ENCODE measurements around the gene TTC3.

Gene TTC3

DNA sequence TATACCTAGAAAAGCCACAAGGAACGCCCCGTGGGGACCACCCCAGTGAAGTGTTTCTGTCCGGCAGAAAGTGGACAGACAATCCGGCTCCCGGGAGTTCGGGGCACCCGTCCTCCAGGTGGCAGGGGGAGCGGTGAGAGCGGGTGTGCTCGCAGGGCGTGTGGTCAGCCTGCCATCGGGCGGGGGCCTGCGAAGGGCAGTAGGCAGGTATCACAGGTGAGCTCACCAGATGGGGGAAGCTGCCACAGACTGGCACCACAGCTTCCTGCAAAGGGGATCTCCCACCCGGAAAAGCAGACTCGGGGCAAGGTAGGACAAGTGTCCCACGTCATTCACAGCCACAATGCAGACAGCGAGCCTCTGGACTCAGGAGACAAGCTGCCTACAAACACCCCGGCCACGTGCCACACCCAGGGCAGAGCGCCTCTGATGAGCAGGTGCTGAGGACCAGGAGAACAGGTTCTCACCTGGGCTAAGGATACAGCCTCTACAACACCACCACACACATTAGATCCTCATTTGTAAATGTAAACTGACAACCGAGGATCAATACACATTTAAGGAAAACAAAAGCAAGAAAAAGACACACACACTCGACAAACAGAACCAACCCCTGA, 157.7 kb downstream of the TTC3 start:
- DNase-seq = no peak

DNA sequence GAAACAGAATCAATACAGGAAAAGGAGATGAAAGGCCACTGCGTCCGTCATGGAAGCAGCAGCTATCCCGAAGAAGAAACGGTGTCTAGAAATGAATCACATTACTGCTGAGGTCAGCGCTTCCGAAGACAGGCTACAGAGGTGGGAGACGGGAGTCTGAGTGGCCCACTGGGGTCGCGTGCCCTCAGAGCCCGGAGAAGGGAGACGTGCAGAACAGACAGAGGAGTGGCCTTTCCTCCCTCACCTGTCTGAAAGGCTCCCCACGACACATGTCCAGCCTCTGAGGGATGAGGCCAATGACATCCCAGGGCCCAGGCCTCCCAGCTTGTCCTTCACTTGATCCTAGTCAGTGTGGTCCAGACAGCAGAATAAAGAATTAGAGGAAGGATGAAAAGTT, 158.2 kb downstream of the TTC3 start:
- no peak for DNase-seq

DNA sequence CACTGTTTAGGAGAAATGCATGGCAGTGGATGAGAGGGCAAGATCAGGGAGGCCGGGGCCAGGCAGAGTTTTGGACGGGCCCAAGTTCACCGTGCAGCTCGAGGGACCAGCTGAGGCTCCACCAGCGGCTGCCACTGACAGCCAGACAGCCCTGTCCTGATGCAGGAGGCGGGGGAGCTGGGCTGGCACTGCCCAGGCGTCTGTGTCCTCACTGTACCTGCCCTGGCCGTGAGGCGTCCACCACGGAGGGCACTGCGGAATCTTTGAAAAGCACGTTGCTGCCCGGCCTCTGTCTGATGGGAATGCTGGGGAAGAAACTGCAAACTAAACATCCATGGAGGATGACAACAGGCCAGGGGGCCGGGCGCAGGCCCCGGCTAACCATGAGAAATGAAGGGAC, 158.6 kb downstream of the TTC3 start:
- no peak for DNase-seq

DNA sequence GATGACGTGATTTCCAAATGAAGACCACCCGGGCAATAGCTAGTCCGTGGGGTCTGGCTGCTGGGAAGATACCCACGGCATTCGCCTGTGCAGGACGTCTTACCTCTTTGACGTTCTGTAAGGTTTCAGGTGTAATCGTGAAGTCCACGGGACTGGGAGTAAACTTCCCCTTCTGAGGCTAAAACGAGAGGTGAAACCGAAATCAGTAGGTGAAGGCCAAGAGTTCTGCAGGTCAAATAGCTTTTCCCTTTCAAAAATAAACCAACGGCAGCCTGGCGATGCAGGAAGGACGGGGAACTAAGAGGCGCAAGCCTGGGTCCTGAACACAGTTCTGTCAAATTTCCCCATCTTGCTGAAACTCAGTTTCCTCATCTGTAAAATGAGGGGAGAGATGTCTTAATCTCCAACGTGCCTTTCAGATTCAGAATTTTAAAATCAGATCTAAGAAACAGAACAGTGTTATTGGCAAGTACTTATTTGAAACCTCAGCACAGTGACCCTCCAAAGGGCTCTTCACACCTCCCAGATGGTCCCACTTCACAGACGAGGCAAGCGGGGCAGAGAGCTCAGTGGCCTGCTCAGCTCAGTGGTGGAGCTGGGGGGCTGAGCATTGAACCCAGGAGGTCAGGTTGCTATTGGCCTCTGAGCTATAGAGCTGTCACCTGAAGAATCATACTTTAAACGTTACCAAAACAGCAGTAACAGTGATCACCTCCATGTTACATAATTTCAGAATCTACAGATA, 159.4 kb downstream of the TTC3 start:
- no peak for DNase-seq

DNA sequence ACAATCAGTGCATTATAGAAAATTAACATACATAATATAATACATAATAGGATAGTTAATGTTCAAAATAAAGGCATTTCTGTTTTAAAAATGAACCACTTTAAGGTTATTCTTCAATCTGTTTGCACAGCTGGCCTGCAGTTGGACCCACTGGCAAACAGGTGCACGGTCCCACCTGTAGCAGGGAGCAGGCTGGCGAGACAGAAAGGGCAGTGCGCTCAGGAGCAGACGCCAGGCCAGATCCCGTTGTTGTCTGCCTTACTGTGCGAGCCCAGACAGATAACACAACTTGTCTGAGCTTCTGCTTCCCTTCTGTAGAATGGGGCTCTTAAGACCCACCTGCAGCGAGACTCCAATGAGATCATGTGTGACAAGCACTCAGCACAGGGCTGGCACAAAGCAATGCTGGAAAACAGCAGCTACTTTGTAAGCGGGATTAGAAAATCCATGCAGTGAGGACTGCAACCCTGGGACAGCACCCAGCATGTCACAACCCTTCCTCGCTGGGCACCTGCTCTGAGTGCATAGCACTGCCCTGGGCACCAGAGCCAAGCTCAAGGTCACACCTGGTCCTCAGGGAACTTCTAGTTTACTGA, 160.6 kb downstream of the TTC3 start:
- peak; percentile 3 for DNase-seq

DNA sequence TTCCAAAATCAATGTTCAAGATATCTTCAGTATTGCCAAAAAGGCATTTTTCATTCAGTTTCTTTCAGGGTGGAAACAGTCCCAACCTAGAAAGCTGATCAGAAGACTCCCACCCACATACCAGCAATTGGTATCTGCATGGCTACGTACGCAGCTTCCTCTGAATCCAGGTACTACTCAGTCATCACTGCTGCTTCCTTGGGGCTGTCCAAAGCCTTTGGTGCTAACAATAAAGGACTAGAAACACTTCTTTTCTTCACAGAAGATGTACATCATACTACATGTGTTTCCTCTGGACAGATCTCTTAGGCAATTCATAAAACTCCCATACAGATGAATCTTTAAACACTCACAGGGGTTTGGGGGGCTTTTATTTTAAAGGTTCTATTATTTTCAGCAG, 164.3 kb downstream of the TTC3 start:
- DNase-seq = no peak

DNA sequence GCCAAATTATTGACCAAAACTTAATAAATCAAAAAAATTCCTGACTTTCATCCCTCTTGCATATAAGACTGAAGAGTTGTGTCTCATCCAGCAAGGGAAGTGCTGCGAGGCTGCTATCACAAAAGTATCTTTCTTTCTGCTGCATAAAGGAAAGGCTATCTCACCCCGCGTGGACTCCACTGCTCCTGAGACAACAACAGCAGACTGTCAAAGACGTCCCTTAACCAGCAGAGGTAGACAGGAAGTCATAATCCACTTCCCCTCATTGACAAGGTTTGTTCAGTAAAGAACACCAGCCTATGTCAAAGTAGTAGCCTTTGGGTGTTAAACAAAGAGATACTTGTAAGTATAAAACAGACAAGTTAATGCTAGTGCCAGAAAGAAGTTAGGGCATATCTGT, 164.7 kb downstream of the TTC3 start:
- no peak for DNase-seq

DNA sequence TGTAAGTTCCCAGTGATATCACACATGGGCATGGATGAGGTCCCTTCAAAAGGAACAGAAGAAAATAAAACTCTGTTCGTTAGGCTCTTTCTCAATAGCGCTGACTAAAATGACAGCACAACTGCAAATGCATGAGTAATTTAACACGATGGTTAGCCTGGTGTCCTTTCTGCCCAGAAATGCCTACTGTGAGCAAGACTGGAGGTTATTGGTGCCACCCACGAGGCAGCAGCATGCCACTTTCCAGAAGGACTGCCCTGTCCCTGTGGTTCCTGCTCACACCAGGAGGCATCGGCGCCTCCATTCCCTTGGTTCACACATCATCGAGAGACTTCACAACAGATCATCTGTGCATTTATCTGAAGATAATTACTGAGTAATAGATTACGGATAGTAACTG, 167.9 kb downstream of the TTC3 start:
- no peak for DNase-seq

DNA sequence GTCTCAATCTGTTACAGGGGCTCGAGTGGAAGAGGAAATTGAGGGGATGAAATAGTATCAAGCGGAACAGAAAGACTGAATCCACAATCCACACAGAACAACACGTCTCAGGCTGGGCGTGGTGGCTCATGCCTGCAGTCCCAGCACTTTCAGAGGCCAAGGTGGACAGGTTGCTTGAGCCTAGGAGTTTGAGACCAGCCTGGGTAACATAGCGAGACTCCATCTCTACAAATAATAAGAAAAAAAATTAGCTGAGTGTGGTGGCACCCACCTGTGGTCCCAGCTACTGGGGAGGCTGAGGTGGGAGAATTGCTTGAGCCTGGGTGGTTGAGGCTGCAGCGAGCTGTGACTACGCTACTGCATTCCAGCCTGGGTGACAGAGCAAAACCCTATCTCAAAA, 168.4 kb downstream of the TTC3 start:
- DNase-seq = no peak

DNA sequence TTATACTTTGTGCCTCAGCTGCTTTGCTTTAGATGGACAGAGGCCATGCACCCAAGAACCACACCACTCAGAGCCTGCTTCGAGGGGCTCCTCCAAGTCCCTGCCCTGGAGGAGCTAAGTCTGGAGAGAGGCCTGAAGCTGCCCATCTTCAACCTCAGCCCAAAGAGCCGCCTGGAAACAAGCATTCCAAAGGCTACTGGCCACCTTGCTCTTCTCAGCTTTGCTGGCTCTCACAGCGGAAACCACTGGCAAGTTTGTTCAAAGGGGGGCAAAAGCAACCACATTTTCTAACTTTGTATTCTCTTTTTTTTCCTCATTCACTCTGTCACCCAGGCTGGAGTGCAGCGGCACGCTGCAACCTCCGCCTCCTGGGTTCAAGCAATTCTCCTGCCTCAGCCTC, 170.9 kb downstream of the TTC3 start:
- no peak for DNase-seq

DNA sequence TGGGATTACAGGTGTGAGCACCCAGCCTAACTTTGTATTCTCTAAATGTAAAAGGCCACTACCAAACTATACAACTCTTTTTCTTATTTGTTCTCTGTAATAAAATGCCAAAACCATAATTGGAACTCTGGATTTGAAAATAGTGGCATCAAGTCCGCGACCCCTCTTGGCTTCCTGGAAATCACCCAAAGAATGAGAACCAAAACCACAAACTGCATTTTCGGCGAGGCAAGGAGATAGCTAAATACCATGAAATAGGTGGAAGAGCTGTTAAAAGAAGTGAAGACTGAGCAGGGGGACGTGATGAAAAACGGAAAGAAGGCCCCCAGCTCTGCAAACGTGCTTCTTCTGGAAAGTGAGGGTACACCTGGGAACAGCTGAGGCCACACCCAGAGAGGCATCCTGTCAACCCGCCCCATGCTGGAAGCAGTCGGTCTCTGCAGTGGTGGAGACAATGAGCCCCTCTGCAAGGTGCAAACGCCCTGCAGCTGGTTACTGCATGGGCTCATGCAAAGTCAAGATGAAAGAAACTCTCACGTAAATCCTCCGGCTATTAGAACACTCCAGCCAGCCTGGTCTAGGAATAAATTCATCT, 171.5 kb downstream of the TTC3 start:
- no peak for DNase-seq

DNA sequence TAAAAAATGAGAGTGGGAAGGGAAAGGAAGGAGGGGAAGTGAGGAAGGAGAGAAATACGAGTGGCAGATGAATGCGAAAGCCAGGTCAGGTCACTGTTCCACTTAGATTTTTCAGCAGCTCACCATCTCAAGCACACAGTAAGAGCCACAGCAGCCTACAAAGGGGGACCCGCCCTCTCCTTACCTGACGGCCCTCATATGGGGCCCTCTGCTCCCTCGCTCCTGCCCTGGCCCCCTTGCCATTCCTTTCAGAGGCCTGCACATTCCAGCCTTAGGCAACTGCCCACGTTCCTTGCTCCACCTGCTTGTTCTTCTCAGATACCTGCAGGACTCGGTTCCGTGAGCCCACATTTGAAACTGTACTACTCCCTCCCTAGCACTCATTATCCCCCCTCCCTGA, 172.1 kb downstream of the TTC3 start:
- DNase-seq = no peak

DNA sequence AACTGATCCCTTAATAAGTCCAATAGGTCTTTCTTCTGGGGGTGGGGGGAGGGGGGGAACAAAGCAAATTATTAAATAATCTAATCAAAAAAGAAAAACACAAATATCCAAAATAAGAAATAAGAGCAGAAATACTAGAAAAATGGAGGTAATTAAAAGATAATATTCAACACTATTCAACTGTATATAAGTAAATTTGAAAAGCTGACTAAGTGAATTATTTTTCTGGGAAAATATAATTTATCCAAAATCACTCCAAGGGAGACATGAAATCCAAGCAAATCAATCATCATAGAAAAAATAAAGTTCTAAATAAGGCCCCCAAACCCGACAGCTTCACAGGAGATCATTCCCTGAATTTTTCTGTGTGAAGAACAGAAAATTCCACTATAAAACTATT, 175.2 kb downstream of the TTC3 start:
- no peak for DNase-seq

DNA sequence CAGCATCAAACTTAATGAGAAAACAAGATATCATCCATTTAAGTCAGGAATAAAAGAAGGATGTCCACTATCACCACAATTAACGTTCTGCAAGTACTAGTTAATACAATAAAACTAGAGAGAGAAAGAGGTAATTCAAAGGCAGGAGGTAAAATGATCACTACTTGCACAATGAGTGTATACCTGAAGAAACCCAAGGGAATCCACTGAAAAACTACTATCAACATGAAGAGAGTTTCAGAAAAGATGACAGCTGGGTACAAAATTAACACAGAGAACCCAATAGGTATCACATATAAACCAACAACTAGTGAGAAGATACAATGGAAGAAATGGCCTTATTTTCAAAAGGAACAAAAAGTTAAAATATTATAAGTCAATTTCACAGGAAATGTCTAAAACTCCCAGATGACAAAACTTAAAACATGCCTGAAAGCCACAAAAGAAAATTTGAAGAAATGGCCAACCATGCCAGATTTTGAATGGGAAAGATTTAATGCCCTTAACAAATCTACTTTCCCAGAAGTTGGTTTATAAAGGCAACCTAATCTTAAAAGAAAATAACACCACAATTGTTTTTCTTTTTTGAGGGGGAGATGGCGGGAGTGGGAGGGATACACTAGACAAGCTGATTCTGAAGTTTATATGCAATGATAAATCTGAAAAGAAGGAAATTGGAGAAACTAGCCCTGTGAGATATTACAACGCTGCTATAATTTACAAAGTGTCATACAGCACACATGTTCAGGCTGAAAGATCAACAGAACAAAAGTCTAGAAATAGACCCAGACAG, 176.3 kb downstream of the TTC3 start:
- DNase-seq = no peak

DNA sequence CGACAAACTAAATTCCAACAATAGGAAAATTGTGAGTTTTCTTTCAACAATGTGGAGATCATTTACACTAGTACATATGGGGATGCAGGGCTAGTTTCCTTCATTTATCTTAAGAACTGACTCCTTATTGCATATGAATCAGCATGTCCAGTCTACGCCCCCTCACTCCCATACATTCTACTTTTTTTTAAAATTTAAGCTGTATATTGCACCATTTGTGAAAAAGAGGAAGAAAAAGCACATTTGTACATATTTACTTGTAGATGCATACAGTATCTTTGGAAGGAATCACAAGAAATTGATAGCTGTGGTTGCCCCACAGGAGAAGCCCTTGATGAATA, 178.2 kb downstream of the TTC3 start:
- DNase-seq = no peak
